Stimulated activated CD4-positive, alpha-beta T cell treated with anti-CD3 and anti-CD28 coated beads, Interleukin-2, amount 100 ng/mL, for 24 hours (primary cell): ENCODE measurements around the gene EBP.
"Not testable (repeated sequence)": the region's sequence is repeated elsewhere in the genome, so short reads cannot be mapped to it uniquely, and the experiment has no call there.

Source experiments
- DNase-seq, 2 donors: peaks; one replicate each; pipeline ENCODE4 v3.0.0-alpha.2; 2020

Gene EBP

DNA sequence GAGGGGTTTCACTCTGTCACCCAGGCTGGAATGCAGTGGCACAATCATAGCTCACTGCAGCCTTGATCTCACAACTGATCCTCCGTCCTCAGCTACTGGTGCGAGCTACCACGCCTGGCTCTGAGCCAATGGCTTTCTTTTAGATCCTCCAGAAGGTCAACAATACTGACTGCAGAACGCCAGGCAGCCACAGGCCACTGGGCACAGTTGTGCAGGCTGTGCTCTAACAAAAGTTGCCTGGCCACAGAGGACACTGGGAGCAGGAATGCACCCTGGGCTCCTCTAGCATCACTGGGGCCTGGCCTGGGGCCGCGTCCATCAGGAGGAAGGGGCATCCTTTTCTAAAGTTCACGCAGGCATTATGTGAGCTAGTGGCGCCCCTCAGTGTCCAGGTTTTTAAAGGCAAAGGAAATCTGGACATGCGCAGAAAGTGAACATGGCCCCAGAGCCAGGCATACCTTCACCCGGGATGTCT, 27.7 kb upstream of the EBP start:
- DNase-seq: peak in 1 of 2 donors; percentile 15

DNA sequence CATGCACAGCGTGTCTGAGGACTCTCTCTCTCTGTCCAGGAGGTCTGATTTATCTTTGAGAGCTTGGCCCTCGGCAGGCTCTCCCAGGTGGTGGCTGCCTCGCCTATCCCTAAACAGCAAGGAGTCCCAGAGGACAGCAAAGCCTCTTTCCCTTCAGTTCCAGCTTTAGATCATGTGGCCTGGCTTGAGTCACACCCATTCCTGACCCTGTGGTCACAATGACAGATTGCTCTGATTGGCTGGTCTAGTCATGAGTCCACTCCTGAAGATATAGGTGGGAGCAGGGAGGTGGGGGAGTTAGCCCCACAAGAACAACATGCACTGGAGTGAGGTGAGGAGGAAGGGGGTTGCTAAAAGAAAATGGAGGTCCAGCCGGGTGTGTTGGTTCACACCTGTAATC, 24.9 kb upstream of the EBP start:
- DNase-seq: no peak

DNA sequence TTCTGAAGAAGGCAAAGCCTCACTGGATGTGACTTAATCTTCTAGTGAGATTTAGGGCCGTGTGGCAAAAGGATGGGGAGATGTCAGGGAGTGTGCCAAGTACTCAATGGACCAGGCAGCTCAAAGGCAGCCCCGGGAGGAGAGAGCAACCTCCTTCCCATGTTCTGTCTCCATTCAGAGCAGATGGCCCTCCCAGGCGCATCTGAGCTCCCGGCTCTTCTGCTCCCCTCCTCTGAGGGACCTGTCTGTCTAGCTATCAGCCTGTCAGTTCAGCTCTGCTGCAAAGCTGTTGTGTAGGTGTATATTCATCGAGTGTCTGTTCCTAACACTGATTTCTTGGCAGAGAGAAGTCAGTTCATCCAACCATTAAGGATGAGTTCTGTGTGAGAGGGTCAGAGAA, 23.7 kb upstream of the EBP start:
- DNase-seq: no peak

DNA sequence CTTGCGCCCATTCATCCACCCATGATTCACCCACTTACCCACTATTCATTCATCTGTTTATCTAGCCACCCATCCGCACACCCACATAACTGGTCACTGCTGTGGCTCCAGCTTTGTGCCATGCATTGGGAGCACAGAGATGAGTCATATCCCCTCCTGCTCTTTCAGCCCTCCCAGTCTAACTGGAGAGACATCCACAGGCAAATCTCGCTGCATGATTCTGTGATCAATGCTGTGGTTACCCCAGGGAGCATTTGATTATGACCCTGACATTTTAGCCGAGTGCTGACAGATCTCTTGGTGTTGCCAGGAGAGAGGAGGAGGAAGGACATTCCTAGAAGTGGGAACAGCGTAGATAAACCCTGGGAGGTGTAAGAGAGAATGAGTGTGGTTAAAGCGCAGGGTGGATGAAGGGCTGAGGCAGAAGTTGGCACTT, 23.2 kb upstream of the EBP start:
- DNase-seq: no peak

DNA sequence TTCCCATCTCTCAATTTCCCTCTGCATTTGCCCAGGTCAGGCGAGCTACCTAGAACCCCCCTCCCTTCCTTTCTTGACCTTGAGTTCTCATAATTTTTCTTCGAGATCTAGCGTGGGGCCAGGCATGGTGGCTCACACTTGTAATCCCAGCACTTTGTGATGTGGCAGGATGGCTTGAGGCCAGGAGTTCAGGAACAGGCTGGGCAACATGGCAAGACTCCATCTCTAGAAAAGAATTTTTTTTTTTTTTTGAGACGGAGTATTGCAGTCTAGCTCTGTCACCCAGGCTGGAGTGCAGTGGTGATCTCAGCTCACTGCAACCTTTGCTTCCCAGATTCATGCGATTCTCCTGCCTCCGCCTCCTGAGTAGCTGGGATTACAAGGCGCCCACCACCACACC, 17.3 kb upstream of the EBP start:
- no peak for DNase-seq

DNA sequence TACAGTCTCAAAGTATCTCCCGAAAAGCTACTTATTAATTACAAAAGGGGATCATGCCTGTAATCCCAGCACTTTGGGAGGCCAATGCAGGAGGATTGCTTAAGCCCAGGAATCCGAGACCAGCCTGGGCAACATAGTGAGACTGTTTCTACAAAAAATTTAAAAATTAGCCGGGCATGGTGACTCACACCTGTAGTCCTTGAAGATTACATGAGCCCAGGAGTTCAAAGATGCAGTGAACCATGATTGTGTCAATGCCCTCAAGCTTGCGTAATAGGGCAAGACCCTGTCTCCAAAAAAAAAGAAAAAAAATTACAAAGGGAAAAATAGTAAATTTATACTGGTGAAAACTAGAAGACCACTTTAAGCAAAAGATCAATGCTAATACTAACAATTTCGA, 16.1 kb upstream of the EBP start:
- DNase-seq: no peak

DNA sequence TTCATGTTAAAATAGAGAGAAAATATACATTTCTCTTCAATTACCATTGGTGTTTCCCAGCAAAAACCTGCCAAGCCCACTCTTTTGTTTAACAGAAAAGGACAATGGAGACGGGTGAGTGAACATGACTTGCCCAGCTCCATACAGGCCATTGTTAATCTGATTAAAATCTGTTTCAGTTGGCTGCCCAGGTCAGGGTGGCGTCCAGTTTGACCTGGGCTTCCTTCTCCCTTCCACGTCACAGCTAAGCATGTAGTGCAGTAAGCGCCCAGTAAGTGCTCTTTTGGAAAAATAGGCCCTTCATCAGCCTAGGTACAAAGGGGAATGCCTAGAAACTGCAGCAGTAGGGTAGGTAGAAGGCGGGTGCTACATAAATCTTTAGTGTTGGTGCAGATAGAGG, 14.4 kb upstream of the EBP start:
- DNase-seq: no peak

DNA sequence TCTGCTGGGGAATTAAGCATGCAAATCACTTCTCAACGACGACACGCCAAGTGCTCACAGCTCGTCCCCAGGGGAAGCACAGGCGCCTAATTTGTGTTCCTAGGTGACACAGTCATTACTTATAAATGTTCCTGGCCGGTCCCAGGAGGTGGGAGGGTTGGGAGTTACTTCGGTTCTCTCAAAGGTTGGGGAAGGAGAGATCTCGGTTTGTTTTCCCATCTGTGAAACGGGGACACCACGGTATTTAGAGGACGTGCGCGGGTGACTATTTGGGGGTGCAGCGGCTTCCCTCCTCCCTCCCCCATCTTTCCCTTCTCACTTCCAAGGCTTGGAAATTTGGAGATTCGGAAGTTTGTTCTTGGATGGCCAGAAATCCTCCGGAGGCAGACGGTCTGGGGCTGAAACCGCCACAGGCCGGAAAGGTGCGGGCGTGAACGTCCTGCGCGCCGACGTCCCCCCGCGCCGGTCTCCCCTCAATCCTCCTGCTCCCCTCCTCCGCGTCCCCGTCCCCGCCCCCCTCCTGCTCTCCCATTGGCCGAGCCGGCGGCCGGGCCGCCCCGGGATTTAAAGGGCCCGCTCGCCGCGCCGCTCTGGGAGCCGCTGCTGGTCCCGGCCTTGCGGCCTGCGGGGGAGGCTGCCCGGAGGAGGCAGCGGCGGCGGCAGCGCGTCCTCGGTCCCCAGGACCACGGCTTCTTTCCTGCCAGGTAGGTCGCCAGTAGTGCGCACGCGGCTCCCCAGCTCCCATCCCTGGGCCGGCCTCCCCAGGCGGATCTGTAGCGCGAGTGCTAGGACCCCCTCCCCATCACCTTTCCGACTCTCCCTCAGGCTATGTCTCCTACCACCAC, 13.0 kb upstream of the EBP start, which contains the start of gene PORCN:
TSS of gene PORCN (plus strand) at position 593 of the 845 bp plus-strand sequence. CDS start 829 bp downstream, outside the sequence.
- DNase-seq: peak; percentile 82 to 84

DNA sequence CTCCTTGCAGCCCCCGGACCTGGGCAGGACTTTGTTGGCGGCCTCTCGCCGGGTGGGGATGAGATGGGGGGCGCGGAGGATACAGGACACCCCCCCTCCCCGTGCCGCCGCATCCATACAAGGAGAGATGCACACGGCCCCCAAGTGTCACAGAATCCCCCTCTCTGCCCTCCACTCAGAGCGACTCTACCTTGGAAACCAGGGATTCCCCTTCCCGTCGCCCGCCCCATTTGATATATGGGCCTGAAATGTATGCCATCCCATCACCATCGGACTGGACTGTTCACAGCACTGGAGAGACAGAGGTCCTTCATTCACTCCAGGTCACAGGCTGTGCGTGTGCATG, 12.4 kb upstream of the EBP start:
- no peak for DNase-seq

DNA sequence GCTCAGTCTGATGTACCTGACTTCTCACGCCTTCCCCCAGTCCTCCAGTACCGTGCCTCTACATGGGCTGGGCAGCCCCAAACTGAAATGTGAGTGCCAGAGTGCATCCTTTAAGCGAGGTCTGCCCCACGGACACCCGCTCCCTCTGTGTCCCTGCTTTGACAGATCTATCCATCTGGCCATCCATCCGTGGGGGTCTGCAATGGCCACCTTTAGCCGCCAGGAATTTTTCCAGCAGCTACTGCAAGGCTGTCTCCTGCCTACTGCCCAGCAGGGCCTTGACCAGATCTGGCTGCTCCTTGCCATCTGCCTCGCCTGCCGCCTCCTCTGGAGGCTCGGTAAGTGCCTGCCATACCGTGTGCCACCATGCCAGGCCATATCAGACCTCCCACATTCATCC, 12.0 kb upstream of the EBP start:
- DNase-seq: no peak

DNA sequence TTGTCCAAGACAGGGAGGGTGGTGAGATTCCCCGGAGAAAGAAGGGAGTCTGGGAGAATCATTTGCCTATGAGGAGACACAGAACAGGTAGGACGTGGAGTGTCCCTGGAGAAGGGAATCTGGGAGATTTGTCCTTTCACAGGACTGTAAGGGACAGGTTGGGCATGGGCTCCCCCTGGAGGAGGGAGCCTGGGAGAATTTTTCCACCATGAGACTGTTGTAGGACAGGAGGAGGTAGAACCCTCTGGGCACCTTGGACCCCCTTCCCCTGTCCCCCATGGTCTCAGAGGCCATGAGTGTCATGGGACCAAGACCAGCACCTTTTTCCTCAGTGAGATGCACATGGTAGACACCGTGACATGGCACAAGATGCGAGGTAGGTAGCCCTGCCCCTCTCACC, 10.0 kb upstream of the EBP start:
- DNase-seq: no peak

DNA sequence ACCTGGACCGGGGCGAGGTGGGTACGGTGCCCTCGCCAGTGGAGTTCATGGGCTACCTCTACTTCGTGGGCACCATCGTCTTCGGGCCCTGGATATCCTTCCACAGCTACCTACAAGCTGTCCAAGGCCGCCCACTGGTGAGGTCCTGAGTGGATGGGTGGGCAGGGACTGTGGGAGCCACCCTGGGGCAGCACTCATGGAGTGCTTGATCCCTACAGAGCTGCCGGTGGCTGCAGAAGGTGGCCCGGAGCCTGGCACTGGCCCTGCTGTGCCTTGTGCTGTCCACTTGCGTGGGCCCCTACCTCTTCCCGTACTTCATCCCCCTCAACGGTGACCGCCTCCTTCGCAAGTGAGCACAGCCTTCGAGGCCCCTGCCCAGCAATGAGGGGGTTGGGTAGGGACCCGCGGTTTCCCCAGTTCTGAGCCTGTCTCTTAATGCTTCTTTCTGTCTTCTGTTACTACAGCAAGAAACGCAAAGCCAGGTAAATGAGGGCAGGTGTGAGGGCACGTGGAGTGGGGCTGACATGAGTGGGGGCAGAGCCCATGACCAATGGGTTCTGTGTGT, 9.2 kb upstream of the EBP start:
- DNase-seq: no peak

DNA sequence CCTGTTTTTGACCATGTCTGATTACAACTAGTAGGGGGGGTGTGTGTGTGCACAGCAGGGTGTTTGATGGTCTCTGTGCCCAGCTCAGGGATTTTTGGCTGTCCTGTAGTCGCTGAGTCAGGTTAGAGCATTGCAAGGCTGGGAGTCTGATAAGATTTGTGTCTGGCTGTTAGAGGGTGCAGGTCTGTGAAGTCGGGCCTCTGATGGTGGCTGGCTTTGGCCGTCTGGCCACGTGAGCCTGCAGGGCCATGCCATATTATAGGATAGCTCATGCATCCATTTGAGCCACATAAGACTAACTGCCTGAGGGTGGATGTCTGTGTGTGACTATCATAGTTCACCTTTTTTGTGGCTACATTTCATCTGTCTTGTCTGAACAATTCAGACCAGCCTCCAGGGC, 7.9 kb upstream of the EBP start:
- DNase-seq: no peak

DNA sequence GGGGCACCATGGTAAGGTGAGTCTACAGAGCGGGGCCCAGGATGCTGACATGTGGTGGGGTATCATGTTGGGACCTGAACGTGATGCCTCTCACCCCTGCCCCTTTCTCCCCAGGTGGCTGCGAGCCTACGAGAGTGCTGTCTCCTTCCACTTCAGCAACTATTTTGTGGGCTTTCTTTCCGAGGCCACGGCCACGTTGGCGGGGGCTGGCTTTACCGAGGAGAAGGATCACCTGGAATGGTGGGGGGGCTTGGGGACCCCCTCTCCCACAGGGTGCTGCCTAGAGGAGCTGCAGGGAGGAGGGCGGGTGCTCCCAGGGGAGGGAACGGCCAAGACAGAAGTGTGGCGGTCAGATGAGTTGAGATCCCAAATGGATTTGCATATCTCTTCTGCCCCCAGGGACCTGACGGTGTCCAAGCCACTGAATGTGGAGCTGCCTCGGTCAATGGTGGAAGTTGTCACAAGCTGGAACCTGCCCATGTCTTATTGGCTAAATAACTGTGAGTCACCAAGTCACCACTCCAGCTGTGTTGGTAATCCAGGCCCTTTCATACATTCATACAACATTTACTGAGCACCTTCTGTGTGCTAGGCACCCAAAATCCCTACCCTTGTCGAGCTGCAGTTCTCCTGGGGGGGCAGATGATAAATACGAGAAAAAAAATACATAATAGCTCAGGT, 7.3 kb upstream of the EBP start:
- no peak for DNase-seq

DNA sequence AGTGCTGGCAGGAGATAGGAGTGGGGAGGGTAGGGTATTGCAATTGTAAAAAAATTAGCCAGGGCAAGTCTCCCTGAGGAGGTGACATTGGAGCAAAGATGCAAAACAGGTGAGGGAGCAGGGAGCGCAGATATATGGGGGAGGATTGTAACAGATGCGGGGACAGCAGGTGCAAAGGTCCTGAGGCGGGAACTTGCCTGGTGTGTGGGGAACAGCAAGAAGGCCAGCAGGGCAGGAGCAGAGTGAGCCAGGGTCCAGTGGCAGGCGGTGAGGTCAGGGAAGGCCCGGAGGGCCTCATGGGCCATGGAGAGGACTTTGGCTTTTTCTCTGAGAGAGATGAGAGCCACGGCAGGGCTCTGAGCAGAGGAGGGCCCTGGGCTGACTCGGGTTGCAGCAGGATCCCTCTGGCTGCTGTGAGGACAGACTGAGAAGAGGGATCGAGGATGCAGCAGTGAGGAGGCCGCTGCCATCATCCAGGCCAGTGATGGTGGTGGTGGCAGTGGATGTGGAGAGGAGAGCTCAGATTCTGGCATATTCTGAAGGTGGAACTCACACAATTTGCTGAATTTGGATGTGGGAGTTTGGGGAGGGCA, 6.6 kb upstream of the EBP start:
- DNase-seq: no peak

DNA sequence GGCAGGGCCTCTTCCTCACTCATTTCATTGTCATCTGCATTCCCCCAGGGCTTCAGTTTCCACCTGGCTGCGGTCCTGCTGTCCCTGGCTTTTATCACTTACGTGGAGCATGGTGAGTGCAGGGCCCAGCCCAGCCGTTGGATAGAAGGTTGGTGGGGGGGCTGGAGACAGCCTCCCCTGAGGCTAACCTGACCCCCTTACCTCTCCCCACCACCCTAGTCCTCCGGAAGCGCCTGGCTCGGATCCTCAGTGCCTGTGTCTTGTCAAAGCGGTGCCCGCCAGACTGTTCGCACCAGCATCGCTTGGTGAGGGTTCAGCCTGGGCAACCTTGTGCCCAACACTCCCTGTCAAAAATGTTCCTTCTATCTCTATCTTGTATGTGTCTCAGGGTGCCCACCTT, 5.8 kb upstream of the EBP start:
- no peak for DNase-seq

DNA sequence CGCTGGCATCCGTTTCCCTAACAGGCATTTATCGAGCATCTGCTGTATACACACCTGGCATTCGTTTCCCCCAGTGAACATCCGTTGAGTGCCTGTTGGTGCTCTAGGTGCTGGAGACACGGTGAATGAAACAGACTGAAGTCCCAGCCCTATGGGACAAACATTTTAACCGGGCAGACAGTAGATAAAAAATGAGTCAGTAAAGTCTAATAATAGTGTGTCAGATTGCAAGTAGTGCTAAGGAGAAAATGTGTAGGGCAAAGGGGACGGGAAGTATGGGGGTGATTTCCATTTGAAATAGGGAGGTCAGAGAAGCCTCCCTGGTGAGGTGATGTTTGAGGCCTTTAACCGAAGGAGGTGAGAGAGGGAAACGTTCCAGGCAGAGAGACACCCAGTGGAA, 5.3 kb upstream of the EBP start:
- DNase-seq: no peak

DNA sequence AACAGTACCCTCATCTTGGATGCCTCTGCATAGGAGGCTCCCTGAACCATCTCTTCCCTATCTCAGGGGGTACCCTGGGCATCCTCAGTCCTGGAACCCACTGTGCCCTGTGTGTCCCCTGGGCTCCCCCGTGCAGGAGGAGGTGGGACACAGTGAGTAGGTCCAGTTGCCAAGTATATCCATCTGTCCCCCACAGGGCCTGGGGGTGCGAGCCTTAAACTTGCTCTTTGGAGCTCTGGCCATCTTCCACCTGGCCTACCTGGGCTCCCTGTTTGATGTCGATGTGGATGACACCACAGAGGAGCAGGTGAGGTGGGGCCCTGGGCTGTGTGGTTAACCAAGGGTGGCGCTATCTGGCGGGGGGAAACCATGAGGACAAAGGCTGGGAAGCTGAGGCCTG, 4.6 kb upstream of the EBP start:
- no peak for DNase-seq

DNA sequence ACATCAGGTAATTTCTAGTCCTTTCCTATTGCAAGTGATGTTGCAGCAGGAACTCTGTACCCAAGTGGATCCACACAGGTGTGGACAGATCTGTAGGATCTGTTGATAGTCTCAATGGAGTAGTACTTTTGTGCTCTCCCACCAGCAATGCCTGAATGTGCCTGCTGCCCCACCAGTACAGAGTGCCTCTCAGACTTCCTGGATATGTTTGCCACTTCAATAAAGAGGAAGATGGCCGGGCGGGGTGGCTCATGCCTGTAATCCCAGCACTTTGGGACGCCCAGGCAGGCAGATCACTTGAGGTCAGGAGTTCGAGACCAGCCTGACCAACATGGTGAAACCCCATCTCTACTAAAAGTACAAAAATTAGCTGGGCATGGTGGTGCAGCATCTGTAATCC, 2.1 kb upstream of the EBP start:
- DNase-seq: not testable (repeated sequence)

DNA sequence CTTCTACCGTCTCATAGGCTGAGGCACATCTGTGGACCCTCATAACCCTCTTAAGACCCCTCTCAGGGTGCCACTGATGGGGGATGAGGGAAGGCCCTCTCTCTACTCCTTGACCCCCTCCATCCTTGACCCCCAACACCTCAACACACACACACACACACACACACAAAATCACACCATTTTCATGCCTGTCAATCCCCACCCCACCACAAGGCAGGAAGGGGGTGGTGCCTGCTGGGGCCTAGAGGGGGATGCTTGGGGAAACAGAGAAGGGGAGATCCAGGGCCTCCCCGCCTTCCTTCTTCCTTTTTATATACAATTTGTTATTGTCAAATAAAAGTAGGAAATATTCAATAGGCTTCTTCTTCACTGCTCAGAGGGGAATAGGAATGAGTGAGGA, 1.2 kb upstream of the EBP start:
- DNase-seq: no peak

DNA sequence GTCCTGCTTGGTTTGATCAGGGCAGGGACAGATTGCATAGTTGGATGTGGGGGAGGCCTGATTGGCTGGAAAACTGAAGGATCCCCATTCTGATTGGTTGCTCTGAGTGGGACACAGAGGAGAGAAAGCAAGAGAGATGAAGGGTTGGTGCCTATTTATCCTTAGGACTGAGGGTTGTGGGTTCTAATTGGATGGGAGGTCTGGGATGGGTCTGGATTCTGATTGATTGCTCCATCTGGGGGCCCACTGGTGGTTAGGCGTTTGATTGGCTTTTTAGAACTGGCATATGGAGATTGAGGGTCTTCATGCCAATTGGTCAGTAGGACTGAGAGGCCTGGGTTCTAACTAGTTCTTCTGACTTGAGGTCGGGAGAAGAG, 644 bp upstream of the EBP start:
- DNase-seq: no peak

DNA sequence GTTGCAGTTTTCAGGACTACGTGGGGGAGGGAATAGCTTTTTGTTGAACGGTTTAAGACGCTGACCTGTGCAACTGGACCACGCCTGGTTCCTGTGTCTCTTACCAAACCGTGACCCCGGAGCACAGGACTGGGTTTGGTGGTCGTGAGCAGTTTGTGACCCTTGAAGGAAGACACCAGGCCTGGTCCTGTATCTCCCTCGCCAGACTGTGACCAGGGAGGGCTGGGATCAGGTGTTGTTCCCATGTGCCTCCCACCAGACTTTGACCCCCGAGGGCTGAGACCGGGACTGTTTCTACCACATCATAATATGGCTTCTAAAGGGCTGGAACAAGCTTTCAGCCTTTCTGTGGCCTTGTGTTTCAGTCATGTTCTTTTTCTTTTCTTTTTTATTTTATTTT, 683 bp downstream of the EBP start:
- no peak for DNase-seq

DNA sequence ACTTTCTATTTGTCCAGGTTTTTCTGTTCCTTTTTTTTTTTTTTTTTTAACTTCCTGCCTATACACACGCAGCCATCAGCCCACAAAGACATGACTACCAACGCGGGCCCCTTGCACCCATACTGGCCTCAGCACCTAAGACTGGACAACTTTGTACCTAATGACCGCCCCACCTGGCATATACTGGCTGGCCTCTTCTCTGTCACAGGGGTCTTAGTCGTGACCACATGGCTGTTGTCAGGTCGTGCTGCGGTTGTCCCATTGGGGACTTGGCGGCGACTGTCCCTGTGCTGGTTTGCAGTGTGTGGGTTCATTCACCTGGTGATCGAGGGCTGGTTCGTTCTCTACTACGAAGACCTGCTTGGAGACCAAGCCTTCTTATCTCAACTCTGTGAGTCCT, 2.1 kb downstream of the EBP start:
- DNase-seq: no peak

DNA sequence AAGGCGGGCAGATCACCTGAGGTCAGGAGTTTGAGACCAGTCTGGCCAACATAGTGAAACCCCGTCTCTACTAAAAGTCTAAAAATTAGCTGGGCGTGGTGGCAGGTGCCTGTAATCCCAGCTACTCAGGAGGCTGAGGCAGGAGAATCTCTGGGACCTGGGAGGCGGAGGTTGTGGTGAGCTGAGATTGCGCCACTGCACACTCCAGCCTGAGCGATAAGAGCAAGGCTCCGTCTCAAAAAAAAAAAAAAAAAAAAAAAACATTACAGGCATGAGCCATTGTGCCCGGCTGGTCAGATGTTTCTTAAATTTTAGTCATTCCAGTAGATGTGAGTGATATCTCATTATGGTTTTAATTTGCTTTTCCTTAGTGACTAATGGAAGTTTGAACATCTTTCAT, 4.2 kb downstream of the EBP start:
- not testable (repeated sequence) for DNase-seq
